ENCODE results near the gene PGM2L1.
A peak's percentile ranks its signal among the peaks of the same experiment; 100 is the strongest.

Gene PGM2L1

GRCh38 chr11:74398244-74399159, at the start of gene PGM2L1 (continued):
- TF ChIP-seq OVOL3 (tag by site-specific recombination; IDR thresholded peaks at IDR 0.05), result 0 out of 2 replicates have a peak, but pooled peaks have one; percentile 22
- TF ChIP-seq KLF8 (tag by site-specific recombination; IDR thresholded peaks at IDR 0.05), result peak; percentile 79
- no peak for TF ChIP-seq ZNF155 (tag by site-specific recombination; IDR thresholded peaks at IDR 0.05)
- no peak for TF ChIP-seq ZNF202 (tag by site-specific recombination; IDR thresholded peaks at IDR 0.05; ENCODE audit: borderline replicate concordance)
- peak; percentile 92 for TF ChIP-seq ZNF335 (tag by site-specific recombination; conservative IDR thresholded peaks at IDR 0.05)
- no peak for TF ChIP-seq REST (tag by site-specific recombination; IDR thresholded peaks at IDR 0.05)
- TF ChIP-seq, protein P1, sequence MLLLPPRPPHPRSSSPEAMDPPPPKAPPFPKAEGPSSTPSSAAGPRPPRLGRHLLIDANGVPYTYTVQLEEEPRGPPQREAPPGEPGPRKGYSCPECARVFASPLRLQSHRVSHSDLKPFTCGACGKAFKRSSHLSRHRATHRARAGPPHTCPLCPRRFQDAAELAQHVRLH (tag by site-specific recombination; IDR thresholded peaks at IDR 0.05), result peak; percentile 95
- peak; percentile 91 for TF ChIP-seq SP3 (tag by site-specific recombination; IDR thresholded peaks at IDR 0.05)
- no peak for TF ChIP-seq ZSCAN30 (tag by site-specific recombination; IDR thresholded peaks at IDR 0.05)
- TF ChIP-seq ZNF785 (tag by site-specific recombination; IDR thresholded peaks at IDR 0.05), result no peak
- TF ChIP-seq KLF17 (tag by site-specific recombination; IDR thresholded peaks at IDR 0.05), result peak; percentile 55
- TF ChIP-seq ZNF324 (tag by site-specific recombination; IDR thresholded peaks at IDR 0.05), result no peak
- TF ChIP-seq, protein P2, sequence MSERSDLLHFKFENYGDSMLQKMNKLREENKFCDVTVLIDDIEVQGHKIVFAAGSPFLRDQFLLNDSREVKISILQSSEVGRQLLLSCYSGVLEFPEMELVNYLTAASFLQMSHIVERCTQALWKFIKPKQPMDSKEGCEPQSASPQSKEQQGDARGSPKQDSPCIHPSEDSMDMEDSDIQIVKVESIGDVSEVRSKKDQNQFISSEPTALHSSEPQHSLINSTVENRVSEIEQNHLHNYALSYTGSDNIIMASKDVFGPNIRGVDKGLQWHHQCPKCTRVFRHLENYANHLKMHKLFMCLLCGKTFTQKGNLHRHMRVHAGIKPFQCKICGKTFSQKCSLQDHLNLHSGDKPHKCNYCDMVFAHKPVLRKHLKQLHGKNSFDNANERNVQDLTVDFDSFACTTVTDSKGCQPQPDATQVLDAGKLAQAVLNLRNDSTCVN (tag by site-specific recombination; optimal IDR thresholded peaks at IDR 0.05), result peak; percentile 94
- TF ChIP-seq, protein P3, sequence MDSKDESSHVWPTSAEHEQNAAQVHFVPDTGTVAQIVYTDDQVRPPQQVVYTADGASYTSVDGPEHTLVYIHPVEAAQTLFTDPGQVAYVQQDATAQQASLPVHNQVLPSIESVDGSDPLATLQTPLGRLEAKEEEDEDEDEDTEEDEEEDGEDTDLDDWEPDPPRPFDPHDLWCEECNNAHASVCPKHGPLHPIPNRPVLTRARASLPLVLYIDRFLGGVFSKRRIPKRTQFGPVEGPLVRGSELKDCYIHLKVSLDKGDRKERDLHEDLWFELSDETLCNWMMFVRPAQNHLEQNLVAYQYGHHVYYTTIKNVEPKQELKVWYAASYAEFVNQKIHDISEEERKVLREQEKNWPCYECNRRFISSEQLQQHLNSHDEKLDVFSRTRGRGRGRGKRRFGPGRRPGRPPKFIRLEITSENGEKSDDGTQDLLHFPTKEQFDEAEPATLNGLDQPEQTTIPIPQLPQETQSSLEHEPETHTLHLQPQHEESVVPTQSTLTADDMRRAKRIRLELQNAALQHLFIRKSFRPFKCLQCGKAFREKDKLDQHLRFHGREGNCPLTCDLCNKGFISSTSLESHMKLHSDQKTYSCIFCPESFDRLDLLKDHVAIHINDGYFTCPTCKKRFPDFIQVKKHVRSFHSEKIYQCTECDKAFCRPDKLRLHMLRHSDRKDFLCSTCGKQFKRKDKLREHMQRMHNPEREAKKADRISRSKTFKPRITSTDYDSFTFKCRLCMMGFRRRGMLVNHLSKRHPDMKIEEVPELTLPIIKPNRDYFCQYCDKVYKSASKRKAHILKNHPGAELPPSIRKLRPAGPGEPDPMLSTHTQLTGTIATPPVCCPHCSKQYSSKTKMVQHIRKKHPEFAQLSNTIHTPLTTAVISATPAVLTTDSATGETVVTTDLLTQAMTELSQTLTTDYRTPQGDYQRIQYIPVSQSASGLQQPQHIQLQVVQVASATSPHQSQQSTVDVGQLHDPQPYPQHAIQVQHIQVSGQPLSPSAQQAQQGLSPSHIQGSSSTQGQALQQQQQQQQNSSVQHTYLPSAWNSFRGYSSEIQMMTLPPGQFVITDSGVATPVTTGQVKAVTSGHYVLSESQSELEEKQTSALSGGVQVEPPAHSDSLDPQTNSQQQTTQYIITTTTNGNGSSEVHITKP (tag by site-specific recombination; IDR thresholded peaks at IDR 0.05), result peak; percentile 46
- TF ChIP-seq KLF1 (tag by site-specific recombination; IDR thresholded peaks at IDR 0.05), result peak; percentile 52; the same call in 1 of the 2 replicates
- TF ChIP-seq GLIS2 (tag by site-specific recombination; IDR thresholded peaks at IDR 0.05), result peak; percentile 65; the same call in 1 of the 2 replicates
- no peak for TF ChIP-seq REPIN1 (tag by site-specific recombination; IDR thresholded peaks at IDR 0.05; ENCODE audit: low read depth)
- TF ChIP-seq ZNF558 (tag by site-specific recombination; IDR thresholded peaks at IDR 0.05), result no peak
- TF ChIP-seq, protein P4, sequence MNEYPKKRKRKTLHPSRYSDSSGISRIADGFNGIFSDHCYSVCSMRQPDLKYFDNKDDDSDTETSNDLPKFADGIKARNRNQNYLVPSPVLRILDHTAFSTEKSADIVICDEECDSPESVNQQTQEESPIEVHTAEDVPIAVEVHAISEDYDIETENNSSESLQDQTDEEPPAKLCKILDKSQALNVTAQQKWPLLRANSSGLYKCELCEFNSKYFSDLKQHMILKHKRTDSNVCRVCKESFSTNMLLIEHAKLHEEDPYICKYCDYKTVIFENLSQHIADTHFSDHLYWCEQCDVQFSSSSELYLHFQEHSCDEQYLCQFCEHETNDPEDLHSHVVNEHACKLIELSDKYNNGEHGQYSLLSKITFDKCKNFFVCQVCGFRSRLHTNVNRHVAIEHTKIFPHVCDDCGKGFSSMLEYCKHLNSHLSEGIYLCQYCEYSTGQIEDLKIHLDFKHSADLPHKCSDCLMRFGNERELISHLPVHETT (tag by site-specific recombination; IDR thresholded peaks at IDR 0.05), result peak; percentile 33; the same call in 1 of the 2 replicates
- TF ChIP-seq ZBTB17 (tag by site-specific recombination; IDR thresholded peaks at IDR 0.05), result peak; percentile 87
- peak; percentile 50 for TF ChIP-seq GLIS1 (tag by site-specific recombination; IDR thresholded peaks at IDR 0.05)
- TF ChIP-seq ZNF768 (tag by site-specific recombination; IDR thresholded peaks at IDR 0.05), result peak; percentile 32; the same call in 1 of the 2 replicates
- no peak for TF ChIP-seq ZNF404 (tag by site-specific recombination; IDR thresholded peaks at IDR 0.05)
- no peak for TF ChIP-seq ZNF843 (tag by site-specific recombination; IDR thresholded peaks at IDR 0.05)
- TF ChIP-seq ZNF777 (tag by site-specific recombination; IDR thresholded peaks at IDR 0.05; ENCODE audit: borderline replicate concordance), result no peak
- TF ChIP-seq ZNF366 (tag by site-specific recombination; conservative IDR thresholded peaks at IDR 0.05), result peak; percentile 99
- TF ChIP-seq ZNF76 (tag by site-specific recombination; IDR thresholded peaks at IDR 0.05; ENCODE audit: borderline replicate concordance, low read depth), result peak; percentile 96
- TF ChIP-seq ZNF214 (tag by site-specific recombination; IDR thresholded peaks at IDR 0.05; ENCODE audit: borderline replicate concordance), result no peak

Measured in HEK293 (cell line).